Mesenchymal stem cell (in vitro differentiated cells and primary cell): ENCODE results near the gene CSTF2.

Experiments
- DNase-seq: peaks from one replicate; pipeline ENCODE4 v3.0.0-alpha.2; 2013
- H2AFZ ChIP-seq: one replicate; pipeline ENCODE4 v1.6.1; 2013; ENCODE audit warnings: low read depth, mild to moderate bottlenecking, control low read depth, inconsistent platforms, low read length, moderate library complexity
- H2AK5ac ChIP-seq: 2 replicates; pipeline ENCODE4 v1.6.1; 2013; ENCODE audit warnings: low read length, moderate library complexity, mild to moderate bottlenecking, inconsistent platforms; ENCODE audit not compliant: severe bottlenecking
- H2BK120ac ChIP-seq: one replicate; pipeline ENCODE4 v1.6.1; 2013; ENCODE audit warnings: low read depth, mild to moderate bottlenecking, inconsistent platforms, low read length, moderate library complexity
- H2BK12ac ChIP-seq, 2 experiments: one replicate each; pipeline ENCODE4 v1.6.1; 2013; ENCODE audit warnings: inconsistent platforms in 2 of 2, low read length in 2 of 2, mild to moderate bottlenecking in 2 of 2, moderate library complexity in 2 of 2, control low read depth in 1 of 2
- H2BK15ac ChIP-seq: one replicate; pipeline ENCODE4 v1.6.1; 2013; ENCODE audit warnings: mild to moderate bottlenecking, low read depth, inconsistent platforms; ENCODE audit not compliant: poor library complexity, severe bottlenecking
- H2BK5ac ChIP-seq: 2 replicates; pipeline ENCODE4 v1.6.1; 2013; ENCODE audit warnings: low read depth, mild to moderate bottlenecking, low read length, control low read depth, inconsistent platforms; ENCODE audit not compliant: poor library complexity, severe bottlenecking
- H3K14ac ChIP-seq, 2 experiments: one replicate each; pipeline ENCODE4 v1.6.1; 2013; ENCODE audit warnings: inconsistent platforms in 2 of 2, low read length in 2 of 2, control low read depth in 1 of 2, mild to moderate bottlenecking in 1 of 2, moderate library complexity in 1 of 2
- H3K18ac ChIP-seq, 2 experiments: one replicate each; pipeline ENCODE4 v1.6.1; 2013; ENCODE audit warnings: inconsistent platforms in 2 of 2, low read length in 2 of 2, control low read depth in 1 of 2, low read depth in 1 of 2, mild to moderate bottlenecking in 1 of 2
- H3K23ac ChIP-seq, 2 experiments: one replicate each; pipeline ENCODE4 v1.6.1; 2013; ENCODE audit warnings: inconsistent platforms in 2 of 2, low read length in 2 of 2, mild to moderate bottlenecking in 2 of 2, moderate library complexity in 2 of 2, control low read depth in 1 of 2
- H3K27ac ChIP-seq: 2 replicates; pipeline ENCODE4 v1.5.1; 2013; ENCODE audit warnings: mild to moderate bottlenecking, moderate library complexity, low read length, control low read depth, inconsistent platforms; ENCODE audit not compliant: poor library complexity, severe bottlenecking
- H3K27me3 ChIP-seq, 2 experiments: 2 replicates each; pipeline versions ENCODE4 v1.6.1 to v1.7.0; 2013; ENCODE audit warnings: low read length in 2 of 2, mild to moderate bottlenecking in 2 of 2, moderate library complexity in 2 of 2, control low read depth in 1 of 2, inconsistent platforms in 1 of 2; ENCODE audit not compliant: control insufficient read depth in 1 of 2, insufficient read depth in 1 of 2
- H3K36me3 ChIP-seq, 2 experiments: 2 replicates each; pipeline versions ENCODE4 v1.6.1 to v1.7.0; 2013; ENCODE audit warnings: low read length in 2 of 2, control low read depth in 1 of 2, inconsistent platforms in 1 of 2, low read depth in 1 of 2, mild to moderate bottlenecking in 1 of 2; ENCODE audit not compliant: insufficient read depth in 2 of 2, control insufficient read depth in 1 of 2
- H3K4ac ChIP-seq, 2 experiments: one replicate each; pipeline ENCODE4 v1.6.1; 2013; ENCODE audit warnings: inconsistent platforms in 2 of 2, low read length in 2 of 2, mild to moderate bottlenecking in 2 of 2, moderate library complexity in 2 of 2, control low read depth in 1 of 2, low read depth in 1 of 2
- H3K4me1 ChIP-seq: 2 replicates; pipeline ENCODE4 v1.6.1; 2013; ENCODE audit warnings: low read depth, low read length, control low read depth; ENCODE audit not compliant: control insufficient read depth, insufficient read depth
- H3K4me2 ChIP-seq: 2 replicates; pipeline ENCODE4 v1.6.1; 2013; ENCODE audit warnings: low read length, mild to moderate bottlenecking, inconsistent platforms; ENCODE audit not compliant: poor library complexity, severe bottlenecking
- H3K4me3 ChIP-seq, 2 experiments: 2 replicates each; pipeline versions ENCODE4 v1.5.1 to v1.7.0; 2013; ENCODE audit warnings: low read length in 2 of 2, mild to moderate bottlenecking in 2 of 2, control low read depth in 1 of 2, low read depth in 1 of 2; ENCODE audit not compliant: insufficient read depth in 1 of 2
- H3K79me1 ChIP-seq: replicated peaks from 2 replicates; pipeline ENCODE4 v1.6.1; 2013; ENCODE audit warnings: mild to moderate bottlenecking, control low read depth, low read length, inconsistent platforms; ENCODE audit not compliant: poor library complexity, severe bottlenecking
- H3K9ac ChIP-seq: 2 replicates; pipeline ENCODE4 v1.7.0; 2013; ENCODE audit warnings: mild to moderate bottlenecking, low read length, moderate library complexity
- H3K9me3 ChIP-seq: 2 replicates; pipeline ENCODE4 v1.7.0; 2013; ENCODE audit warnings: mild to moderate bottlenecking, low read length; ENCODE audit not compliant: control insufficient read depth
- H4K8ac ChIP-seq: one replicate; pipeline ENCODE4 v1.6.1; 2013; ENCODE audit warnings: inconsistent platforms, mild to moderate bottlenecking, low read length, moderate library complexity
- H4K91ac ChIP-seq: one replicate; pipeline ENCODE4 v1.6.1; 2013; ENCODE audit warnings: mild to moderate bottlenecking, low read length, inconsistent platforms
- WGBS: methylation state at CpG from one replicate; pipeline ENCODE4 v1.1.7; 2013; ENCODE audit warnings: mixed read lengths; 5-methylcytosine and 5-hydroxymethylcytosine counted together

CSTF2 gene

GRCh38 chrX:100852810-100853209 lies 32.6 kb downstream of the CSTF2 start:
- no peak for DNase-seq
- no CpG with 5 or more reads among the region's 2 CpGs for WGBS
- Histone ChIP-seq H3K14ac (no peak overlapping the region), H3K4me1 (no peaks in the 10 kb centered on the region), H3K18ac (no peak overlapping the region), H2BK120ac (no peak overlapping the region), H3K4me2 (no peak overlapping the region), H4K91ac (no peak overlapping the region), H3K23ac (no peak overlapping the region), H3K36me3 (no peaks in the 10 kb centered on the region), H3K27me3 (peaks cover 0 to 13% of the 10 kb centered on the region in 2 experiments), H3K9ac (no peak overlapping the region), H4K8ac (no peak overlapping the region), H2BK15ac (no peak overlapping the region), H2BK5ac (no peak overlapping the region), H2BK12ac (no peak overlapping the region), H3K4me3 (no peak overlapping the region), H3K9me3 (no peaks in the 10 kb centered on the region), H3K79me1 (no peaks in the 10 kb centered on the region), H3K4ac (no peak overlapping the region), H2AK5ac (no peak overlapping the region), H3K27ac (no peak overlapping the region), H2AFZ (no peak overlapping the region)

- H2BK120ac ChIP-seq, result no peak overlapping the region
- H3K27ac ChIP-seq, result no peak overlapping the region
- H3K9ac ChIP-seq, result no peak overlapping the region
- no peak overlapping the region for H3K14ac ChIP-seq
- no peaks in the 10 kb centered on the region for H3K79me1 ChIP-seq
- H3K4me1 ChIP-seq, result no peaks in the 10 kb centered on the region
- no peaks in the 10 kb centered on the region for H3K9me3 ChIP-seq
- no peak overlapping the region for H4K8ac ChIP-seq
- H2AFZ ChIP-seq, result no peak overlapping the region
- no peak for DNase-seq
- no peak overlapping the region for H2BK15ac ChIP-seq
- H3K4me3 ChIP-seq, result no peak overlapping the region
- H3K4me2 ChIP-seq, result no peak overlapping the region
- no peak overlapping the region for H2BK5ac ChIP-seq
- WGBS, result 83% methylated on average over 1 of the region's 6 CpGs
- no peak overlapping the region for H3K4ac ChIP-seq
- H3K27me3 ChIP-seq, result peaks cover 0 to 19% of the 10 kb centered on the region in 2 experiments
- H3K18ac ChIP-seq, result no peak overlapping the region
- no peaks in the 10 kb centered on the region for H3K36me3 ChIP-seq
- no peak overlapping the region for H3K23ac ChIP-seq
- no peak overlapping the region for H2BK12ac ChIP-seq
- no peak overlapping the region for H2AK5ac ChIP-seq
- no peak overlapping the region for H4K91ac ChIP-seq
Measured at GRCh38 chrX:100863326-100863864, 43.2 kb downstream of the CSTF2 start.

GRCh38 chrX:100864657-100865391 lies 44.6 kb downstream of the CSTF2 start:
- H3K4ac ChIP-seq, result no peak overlapping the region
- H2AFZ ChIP-seq, result no peak overlapping the region
- WGBS, result 83% methylated on average over 1 of the region's 2 CpGs
- no peak overlapping the region for H3K18ac ChIP-seq
- H3K14ac ChIP-seq, result no peak overlapping the region
- peak; percentile 57 for DNase-seq
- H4K8ac ChIP-seq, result no peak overlapping the region
- no peaks in the 10 kb centered on the region for H3K79me1 ChIP-seq
- no peaks in the 10 kb centered on the region for H3K36me3 ChIP-seq
- H3K9ac ChIP-seq, result peak overlapping the region; percentile 24
- H2AK5ac ChIP-seq, result no peak overlapping the region
- no peaks in the 10 kb centered on the region for H3K9me3 ChIP-seq
- no peak overlapping the region for H4K91ac ChIP-seq
- H2BK5ac ChIP-seq, result no peak overlapping the region
- no peaks in the 10 kb centered on the region for H3K4me1 ChIP-seq
- H2BK12ac ChIP-seq, result no peak overlapping the region
- H2BK120ac ChIP-seq, result no peak overlapping the region
- H3K4me3 ChIP-seq, result no peak overlapping the region
- H3K27me3 ChIP-seq, result peaks cover 0 to 19% of the 10 kb centered on the region in 2 experiments
- H3K23ac ChIP-seq, result no peak overlapping the region
- H3K27ac ChIP-seq, result no peak overlapping the region
- H3K4me2 ChIP-seq, result no peak overlapping the region
- no peak overlapping the region for H2BK15ac ChIP-seq

GRCh38 chrX:100868273-100868672 lies 48.1 kb downstream of the CSTF2 start:
- H2BK5ac ChIP-seq, result no peak overlapping the region
- H4K8ac ChIP-seq, result no peak overlapping the region
- no peak overlapping the region for H3K4me3 ChIP-seq
- no peak overlapping the region for H2BK12ac ChIP-seq
- H3K27ac ChIP-seq, result no peak overlapping the region
- no peak overlapping the region for H3K9ac ChIP-seq
- H3K14ac ChIP-seq, result no peak overlapping the region
- H3K79me1 ChIP-seq, result no peaks in the 10 kb centered on the region
- peaks cover 0 to 11% of the 10 kb centered on the region in 2 experiments for H3K27me3 ChIP-seq
- no peaks in the 10 kb centered on the region for H3K4me1 ChIP-seq
- no peak overlapping the region for H3K4ac ChIP-seq
- DNase-seq, result no peak
- H3K4me2 ChIP-seq, result no peak overlapping the region
- H2AK5ac ChIP-seq, result no peak overlapping the region
- H3K18ac ChIP-seq, result no peak overlapping the region
- H3K36me3 ChIP-seq, result no peaks in the 10 kb centered on the region
- no peak overlapping the region for H4K91ac ChIP-seq
- WGBS, result 79% methylated on average over 2 of the region's 2 CpGs
- H3K23ac ChIP-seq, result no peak overlapping the region
- H3K9me3 ChIP-seq, result no peaks in the 10 kb centered on the region
- H2BK120ac ChIP-seq, result no peak overlapping the region
- no peak overlapping the region for H2BK15ac ChIP-seq
- no peak overlapping the region for H2AFZ ChIP-seq
